ENCODE data around the gene SMTNL2. TPM values are rescaled to one million over a fixed set of nuclear protein-coding genes. Genes with fewer than 3 reads are reported as not detected.

Gene SMTNL2
- 0.12 and 0.17 TPM in 2 replicates for total RNA-seq (2014; rRNA removed; shearing (Covaris generic))
- 0.05 TPM in 1 of 2 replicates, not detected in the other for polyA plus RNA-seq (2014; cell fraction: nucleus; rRNA removed)

DNA sequence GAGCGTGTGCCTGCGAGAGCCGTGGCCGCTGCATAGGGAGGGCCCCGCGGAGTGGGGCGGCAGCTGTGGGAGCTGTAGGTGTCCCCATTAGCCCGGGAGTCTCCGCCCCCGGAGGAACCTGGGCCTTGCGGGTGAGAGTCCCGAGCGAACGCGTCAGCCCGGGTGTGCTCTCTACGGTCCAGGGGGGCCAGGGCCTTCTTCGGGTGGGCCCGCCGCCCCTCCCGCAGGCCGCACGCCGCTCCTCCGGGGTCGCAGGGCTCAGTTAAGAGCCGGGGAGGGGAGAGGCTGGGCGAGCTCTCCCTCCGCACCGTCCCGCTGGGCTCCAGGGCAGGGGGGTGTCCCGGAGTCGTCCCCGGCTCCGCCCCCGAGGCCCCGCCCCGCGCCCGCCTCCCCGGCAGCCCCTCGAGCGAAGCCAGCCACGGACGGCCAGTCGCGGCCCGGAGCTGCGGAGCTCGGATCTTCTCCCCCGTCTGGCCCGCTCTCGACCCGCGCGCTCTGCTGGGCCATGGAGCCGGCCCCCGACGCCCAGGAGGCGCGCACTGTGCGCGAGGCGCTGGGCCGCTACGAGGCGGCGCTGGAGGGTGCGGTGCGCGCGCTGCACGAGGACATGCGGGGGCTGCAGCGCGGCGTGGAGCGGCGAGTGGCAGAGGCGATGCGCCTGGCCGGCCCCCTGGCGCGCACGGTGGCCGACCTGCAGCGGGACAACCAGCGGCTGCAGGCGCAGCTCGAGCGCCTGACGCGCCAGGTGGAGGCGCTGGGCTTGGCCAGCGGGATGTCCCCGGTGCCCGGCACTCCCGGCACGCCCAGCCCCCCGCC is at the start of gene SMTNL2:
Gene SMTNL2, plus strand, starts transcription at position 429 of the 816 bp plus-strand sequence. Its CDS starts 77 bp downstream, at position 506.
- no peak for DNase-seq (ENCODE audit: extremely low read depth, low read depth)

DNA sequence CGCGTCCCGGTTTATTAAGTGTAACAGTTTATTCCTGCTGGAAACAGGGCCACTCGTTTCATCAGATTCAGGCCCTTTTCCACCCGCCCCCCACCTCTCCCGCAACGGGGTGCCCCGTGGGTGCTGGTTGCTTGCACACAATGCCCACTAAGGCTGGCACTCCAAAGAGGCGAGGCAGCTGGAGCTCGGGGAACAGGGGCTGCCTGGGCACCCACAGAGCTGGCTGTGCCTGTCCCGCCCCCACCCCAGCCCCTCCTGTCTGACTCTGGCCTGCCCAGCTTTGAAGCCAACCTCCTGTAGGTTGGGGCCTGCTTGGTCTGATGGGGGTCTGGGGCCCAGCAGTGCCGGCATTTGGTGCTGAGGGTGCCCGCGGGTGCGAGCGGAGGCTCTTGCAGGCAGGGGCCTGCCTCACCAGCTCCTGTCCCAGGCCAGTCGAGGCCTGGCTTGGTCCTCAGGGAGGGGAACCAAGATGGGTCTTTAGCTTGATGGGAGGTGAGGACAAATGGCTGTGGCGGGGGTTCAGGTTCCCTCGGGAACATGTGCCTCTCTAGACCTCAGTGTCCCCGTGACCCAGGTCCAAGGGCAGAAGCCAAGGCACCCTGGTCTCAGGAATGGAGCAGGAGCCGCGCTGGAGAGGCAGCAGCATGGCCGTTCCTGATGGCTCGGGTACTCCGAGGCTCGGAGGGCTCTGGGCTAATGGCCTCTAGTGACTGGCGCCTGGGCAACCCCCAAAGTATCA is 49.2 kb upstream of the SMTNL2 start:
- DNase-seq (ENCODE audit: extremely low read depth, low read depth): no peak

DNA sequence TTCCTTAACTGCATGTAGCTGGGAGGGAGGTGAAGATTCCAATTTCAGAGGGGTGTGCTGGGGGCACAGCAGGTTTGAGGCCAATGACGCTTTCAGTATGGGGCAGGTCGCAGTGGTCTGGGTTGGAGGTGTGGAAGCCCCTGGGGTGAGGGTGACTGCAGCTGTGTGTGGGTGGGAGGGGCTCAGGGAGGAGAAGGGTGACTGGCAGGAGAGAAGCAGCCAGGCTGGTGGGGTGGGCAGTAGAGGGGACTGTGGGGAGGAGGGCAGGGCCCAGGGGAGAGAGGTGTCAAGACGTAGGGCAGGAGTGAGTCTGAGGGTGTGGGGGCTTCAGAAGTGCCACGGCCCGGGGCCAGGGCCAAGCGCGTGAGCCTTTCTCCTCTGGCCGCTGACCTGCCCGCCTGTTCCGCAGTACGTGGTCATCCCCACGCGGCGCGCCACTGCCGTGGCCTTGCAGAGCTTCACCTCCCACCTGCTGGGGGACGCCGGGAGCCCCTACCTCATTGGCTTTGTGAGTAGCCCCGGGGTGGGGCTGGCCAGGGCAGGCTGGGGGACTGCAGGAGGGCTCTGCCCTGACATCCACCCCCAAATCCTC is 48.6 kb upstream of the SMTNL2 start:
- no peak for DNase-seq (ENCODE audit: extremely low read depth, low read depth)

DNA sequence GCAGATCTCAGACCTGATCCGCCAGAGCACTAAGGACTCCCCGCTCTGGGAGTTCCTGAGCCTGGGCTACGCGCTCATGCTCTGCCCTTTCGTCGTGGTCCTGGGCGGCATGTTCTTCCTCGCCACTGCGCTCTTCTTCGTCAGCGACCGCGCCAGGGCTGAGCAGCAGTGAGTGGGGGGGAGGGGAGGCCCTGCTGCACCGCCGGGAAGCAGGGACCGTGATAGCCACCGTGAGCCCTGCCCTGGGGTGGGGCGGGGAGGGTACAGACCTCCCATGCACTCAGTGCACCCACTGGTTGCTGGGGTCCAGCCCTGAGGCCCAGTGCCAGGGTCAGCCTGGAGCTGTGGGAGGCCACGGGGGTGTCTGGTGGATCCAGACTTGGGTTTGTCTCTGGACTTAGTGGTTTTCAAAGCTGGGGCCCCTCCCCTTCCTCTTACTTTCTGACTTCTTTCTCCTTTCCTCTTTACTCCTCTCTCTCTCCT is 48.0 kb upstream of the SMTNL2 start:
- DNase-seq (ENCODE audit: extremely low read depth, low read depth): no peak

DNA sequence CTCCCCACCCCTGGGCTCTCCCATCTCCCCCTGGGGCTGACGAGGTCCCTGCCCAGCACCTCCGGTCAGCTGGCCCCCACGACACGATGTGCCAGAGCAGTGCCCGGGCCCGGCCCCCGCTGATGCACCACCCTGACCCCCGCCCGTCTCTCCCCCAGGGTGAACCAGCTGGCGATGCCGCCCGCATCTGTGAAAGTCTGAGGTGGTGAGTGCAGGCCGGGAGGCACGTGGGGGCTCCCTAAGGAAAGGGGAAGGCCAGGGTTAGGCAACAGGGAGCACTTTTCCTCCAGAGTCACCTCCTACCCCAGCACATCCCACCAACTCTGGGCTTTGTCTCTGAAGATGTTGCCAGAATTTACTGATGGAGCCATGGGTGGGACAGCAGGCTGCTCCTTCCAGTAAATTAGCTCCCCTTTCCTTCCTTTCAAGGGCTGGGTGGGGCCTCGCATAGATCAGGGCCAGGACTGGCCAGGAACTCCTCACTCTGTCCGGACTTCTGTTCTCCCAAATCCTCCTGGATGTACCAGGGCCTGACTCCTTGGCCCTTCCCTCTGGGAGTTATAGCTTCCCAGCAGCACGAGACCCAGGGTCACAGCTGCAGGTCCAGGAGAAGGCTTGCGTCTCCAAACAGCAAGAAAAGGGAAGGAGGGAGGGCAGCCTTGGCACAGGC is 47.5 kb upstream of the SMTNL2 start:
- no peak for DNase-seq (ENCODE audit: extremely low read depth, low read depth)

DNA sequence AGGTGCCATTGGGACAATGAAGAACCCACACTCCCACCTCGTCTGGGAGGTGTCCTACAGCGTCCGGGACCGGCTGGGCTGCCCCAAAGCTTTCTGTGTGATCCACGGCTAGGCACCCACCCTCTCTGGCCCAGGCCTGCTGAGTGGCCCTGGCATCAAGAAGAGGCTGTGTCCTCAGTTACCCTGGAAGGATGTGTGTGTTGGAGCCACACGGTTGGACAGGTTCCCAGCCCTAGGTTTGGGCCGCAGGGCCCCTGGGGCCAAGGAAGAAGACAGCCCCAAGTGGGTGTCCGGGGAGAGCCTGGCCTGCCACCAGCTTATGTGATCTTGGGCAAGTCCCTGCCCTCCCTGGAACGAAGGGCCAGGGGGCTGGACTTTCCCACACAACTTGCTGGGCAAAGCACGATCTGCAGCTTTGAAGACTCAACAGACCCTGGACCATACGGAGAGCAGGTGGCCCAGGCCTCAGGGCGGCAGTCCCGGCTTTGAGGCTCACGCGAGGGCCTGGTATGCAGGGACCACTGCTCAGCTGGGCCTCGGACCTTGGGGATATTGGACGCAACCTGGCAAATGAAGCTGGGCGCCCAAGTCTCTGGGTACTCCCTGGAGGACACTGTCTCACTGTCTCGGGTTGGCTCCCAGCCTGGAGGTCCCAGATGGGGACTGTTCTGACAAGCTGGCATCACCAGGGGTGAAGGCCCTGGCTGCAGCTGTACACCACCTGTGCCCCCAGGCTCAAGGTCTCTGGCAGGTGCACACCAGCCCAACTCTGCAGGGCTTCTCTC is 46.7 kb upstream of the SMTNL2 start:
- DNase-seq (ENCODE audit: extremely low read depth, low read depth): no peak

DNA sequence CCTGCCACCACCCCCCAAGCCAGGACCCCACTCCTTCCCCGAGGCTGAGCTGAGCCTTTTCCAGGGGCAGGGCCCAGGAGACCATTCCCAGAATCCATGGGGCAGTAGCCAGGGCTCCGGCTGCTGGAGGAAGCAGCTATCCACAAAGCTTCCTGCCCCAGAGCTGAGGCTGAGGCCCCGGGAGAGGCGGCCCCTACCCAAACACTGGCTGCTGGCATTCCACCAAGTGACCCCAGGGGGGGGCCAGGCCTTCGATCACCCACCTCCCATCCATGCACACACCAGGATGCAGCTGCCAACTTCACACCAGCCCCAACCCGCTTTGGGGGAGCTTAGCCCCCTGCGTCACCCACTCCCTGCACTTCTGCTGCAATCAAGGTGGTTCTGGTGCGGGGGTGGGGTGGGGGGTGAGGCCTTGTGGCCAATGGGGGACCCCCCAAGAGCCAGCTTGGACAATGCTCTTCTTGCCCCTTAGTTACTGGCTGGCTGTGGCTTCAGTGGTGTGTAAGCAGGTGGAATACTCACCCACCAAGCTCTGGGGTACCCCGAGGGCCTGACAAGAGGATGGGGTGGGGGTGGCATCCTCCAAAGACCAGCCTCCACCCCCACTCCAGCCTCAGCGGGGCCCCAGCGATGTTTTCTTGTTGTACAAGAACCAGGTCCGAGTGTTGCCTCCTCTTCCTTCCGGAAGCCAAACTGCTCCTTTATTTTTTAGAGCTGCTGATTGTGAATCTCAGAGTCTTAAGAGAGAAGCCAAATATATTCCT is 45.9 kb upstream of the SMTNL2 start:
- DNase-seq (ENCODE audit: extremely low read depth, low read depth): no peak

DNA sequence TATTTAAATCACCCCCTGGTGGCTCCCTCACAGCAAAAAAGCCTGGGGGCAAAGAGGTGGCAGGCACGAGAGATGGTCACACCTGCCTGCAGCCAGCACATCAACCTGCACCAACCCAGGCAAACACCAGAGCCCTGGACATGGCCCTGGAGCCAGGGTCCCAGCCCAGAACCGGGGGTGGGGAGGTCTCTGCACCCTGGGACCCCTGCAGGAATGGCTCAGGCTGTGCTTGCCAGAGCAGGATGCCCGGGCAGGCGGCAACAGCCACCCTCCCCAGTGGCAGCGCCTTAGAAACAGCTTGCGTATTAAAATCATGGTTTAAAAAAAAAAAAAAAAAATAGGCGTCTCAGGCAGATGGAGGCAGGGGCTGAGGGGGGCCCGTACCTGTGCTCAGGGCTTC is 45.3 kb upstream of the SMTNL2 start:
- DNase-seq (ENCODE audit: extremely low read depth, low read depth): no peak

DNA sequence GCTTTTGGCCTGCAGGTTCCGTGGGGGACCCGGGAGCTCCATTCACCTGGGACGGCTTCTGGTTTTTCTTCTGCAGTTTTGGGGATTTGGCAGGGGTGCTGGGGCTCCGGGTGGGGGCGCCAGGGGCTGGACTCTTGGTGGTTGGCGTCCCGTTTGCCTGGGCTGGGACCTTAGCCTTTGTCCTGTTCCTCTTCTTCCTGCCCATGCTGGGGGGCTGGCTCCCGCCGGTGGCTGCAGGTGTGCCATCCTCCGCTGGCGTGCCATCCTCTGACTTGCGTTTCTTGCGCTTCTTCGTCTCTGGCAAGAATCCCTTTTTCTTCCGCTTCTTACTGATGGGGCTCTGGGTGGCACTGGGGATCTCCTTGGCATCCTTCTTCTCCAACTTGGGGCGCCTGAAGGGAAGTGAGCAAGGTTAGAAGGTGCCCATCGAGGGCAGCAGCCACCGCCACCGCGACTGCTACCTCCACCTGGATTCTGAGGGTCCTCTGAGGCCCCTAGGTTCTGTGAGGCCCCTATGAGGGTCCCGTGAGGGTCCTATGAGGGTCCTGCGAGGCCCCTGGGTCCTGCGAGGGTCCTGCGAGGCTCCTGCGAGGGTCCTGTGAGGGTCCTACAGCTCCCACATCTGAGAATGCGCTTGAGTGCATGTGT is 44.6 kb upstream of the SMTNL2 start:
- DNase-seq (ENCODE audit: extremely low read depth, low read depth): no peak

DNA sequence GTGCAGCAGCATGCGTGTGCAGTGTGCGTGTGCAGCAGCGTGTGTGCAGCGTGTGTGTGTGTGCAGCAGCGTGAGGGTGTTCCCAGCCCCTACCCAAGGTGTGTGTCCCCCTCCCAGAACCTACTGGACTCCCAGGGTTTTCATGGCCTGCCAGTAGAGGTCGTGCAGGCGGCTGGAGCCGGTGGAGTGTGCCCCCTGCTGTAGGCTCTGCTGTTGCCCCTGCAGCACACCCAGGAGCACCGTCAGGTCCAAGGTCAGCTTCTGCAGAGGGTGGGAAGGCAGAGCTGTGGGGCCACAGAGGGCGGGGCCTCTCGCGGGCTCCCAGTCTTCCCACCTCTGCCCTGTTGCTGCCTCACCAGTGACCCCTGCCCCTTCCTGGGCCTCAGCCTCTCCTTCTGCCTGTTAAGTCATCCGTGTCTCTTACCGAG is 44.1 kb upstream of the SMTNL2 start:
- no peak for DNase-seq (ENCODE audit: extremely low read depth, low read depth)

DNA sequence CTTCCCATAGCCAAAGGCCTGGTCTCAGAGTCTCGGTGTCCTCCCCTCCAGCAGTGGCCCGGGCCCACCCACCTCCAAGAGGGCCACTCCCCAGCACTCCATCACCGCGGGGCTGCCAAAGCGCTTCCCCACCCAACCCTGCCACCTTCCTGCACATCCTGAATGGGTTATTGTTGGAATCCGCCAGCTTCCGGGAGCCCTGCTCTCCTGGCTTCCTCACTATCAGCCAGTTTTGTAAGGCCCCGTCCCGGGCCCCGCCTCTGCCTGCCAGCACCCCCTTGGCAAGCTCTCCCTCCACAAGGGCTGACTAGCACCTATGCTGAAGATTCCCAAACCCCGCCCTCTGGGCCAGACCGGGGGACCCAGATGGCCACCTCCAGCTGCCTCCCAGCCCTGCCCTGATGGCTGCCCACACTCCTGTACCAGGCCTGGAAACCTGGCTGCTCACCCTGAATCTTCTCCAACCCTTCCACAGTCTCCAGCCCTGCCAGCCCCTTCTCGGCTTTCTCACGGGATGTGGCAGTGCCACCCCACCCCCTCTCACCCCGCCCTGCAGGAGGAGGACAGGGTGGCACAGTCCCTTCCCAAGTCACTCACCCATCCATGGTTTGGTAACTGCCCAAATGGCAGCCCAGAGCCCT is 43.5 kb upstream of the SMTNL2 start:
- no peak for DNase-seq (ENCODE audit: extremely low read depth, low read depth)

DNA sequence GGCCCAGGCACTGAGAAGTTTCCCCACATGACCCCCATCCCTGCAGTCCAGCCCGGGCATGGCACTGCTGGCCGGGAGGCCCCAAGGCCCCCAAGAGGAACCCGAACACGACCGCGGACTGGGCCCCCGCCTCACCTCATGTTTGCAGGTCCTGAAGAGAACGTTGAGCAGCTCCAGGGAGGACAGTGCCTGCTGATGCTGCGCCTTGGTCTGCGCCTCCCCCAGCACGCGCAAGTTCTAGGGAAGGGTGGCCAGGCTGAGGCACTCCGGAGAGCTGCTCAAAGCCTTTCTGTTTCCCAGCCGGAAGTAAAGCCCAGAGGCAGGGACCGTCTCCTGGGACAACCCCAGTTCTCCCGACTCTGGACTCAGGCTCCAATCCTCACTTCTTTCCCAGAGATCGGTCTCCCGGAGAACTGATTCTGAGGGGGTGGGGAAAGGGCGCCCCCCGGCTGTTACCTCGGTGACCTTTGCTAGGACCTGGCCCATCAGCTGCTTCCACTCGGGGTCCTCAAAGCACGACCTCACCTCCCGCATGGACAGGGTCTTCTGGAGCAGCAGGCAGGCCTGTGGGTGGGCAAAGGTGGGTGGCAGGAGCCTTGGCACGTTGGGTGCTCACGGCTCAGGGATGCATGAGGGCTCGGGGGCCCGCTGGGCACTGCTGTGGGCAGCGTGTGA is 42.9 kb upstream of the SMTNL2 start:
- no peak for DNase-seq (ENCODE audit: extremely low read depth, low read depth)

DNA sequence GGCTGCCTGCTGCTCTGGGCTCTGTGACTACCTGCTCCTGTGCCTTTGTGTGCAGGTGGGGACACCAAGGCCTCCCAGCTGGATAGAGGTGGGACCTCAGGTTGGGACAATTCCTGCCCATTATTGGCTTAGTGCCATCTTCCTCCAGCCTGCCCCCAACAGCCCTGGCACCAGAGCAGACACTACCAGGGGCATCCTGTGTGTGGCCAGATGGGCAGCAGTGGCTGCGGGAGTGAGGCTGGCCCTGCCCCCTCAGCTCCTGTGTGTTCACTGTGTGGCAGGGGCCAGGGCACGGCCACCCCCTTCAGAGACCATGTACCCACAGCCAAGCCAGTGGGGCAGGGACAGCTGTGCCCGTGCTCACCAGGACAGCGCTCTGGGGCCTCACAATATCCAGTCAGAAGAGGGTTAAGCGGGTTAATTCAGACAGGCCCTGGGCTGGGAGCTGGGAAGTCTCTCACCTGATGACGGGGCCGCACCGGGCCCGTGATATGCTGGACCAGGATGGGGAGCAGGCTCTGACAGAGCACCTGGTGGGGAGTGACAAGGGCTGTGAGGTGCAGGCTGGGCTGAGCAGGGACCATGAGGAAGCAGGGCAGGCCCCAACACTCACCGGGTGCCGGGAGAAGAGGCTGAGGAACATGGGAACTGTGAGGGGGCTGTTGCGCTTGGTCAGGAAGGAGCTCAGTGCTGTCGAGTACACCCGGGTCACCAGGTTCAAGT is 42.2 kb upstream of the SMTNL2 start:
- no peak for DNase-seq (ENCODE audit: extremely low read depth, low read depth)

DNA sequence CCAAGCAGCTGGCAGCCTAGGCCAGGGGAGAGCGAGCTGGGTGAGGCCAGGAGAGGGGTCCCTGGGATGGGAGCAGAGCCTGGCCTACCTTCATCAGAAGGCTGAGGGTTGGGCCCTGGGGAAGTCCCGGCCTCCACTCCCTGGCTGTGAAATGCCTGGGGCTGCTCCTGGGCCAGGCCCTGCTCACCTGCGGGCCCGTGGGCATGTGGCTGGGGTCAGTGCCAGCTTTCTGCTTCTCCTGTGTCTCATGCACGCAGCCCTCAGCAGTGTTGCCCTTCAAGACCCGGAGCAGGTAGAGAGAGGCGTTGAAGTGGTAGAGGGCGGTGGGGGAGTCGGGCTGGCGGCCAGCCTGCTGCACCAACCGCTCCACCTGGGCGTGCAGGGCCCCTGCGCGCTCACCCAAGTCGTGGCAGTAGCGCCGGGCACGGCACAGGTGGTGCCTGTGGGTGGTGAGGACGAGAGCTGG is 41.6 kb upstream of the SMTNL2 start:
- DNase-seq (ENCODE audit: extremely low read depth, low read depth): no peak

DNA sequence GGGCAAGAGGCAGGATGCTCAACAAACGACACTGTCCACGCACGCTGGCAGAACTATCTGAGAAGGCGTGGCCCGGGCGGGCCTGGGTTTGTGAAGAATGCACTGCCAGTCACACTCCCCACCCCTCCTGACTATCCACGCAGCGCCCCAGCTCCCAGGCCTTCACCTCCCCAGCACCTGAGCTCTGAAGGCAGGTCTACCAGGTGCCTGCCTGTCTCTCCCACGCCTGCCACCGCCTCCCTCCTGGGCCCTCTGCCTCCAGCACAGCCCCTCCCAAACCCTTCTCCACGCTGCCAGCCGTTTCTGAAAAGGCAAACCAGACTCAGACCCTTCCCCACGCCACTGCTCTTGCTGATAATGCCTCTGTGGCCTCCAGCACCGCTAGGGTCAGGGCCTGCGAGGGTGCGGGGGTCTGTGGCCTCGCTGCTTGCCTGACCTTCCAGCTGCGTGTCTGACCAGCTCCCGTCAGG is 40.7 kb upstream of the SMTNL2 start:
- no peak for DNase-seq (ENCODE audit: extremely low read depth, low read depth)

DNA sequence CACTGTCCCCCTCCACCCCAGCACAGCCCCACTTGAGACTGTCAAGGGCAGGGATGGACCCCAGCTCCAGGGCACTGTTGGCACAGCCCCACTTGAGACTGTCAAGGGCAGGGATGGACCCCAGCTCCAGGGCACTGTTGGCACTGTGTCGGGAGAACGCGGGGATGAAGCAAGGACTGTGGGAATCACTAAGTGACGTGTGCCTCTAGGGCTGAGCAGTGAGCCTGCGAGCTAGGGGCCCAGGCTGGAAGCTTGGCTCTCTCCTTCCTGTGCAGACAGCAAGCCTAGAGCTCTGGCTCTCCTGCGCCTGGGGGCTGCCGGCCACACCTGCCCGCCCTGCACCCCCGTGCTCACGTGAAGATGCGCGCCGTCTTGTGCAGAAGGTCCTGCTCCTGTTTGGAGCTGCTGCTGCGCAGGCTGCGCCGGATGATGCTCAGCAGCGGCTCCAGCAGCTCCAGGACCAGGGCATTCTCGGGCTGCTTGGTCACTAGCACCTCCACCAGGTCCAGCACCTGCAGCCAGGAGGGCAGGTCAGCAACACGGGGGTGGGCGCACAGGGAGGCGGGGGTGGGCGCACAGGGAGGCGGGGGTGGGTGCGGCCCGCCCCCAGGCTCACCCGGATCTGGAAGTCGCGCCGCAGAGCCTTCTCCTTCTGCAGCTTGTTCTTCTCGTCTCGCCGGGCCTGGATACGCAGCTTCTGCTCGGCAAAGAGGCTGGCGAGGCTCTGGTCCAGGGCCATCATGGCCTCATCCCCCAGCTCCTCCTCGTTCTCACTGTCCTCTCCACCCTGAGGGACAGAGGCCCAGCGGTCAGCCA is 40.0 kb upstream of the SMTNL2 start:
- DNase-seq (ENCODE audit: extremely low read depth, low read depth): no peak
